ENCODE data around the gene AGAP1. TPM values are rescaled to one million over a fixed set of nuclear protein-coding genes. Genes with fewer than 3 reads are reported as not detected.

AGAP1 gene
- total RNA-seq, 1 donor from 2014 or later = 33.4 TPM

GRCh38 chr2:235621736-235622135 is 127.9 kb downstream of the AGAP1 start:
- TF ChIP-seq CTCF (IDR thresholded peaks at IDR 0.05) = no peak
- no peak overlapping the region for H3K4me3 ChIP-seq
- H3K36me3 ChIP-seq = no peaks in the 10 kb centered on the region
- ATAC-seq (no peak), DNase-seq (no peak)
- H3K9me3 ChIP-seq = no peaks in the 10 kb centered on the region
- no peak overlapping the region for H3K27ac ChIP-seq
- H3K27me3 ChIP-seq = no peaks in the 10 kb centered on the region
- H3K4me1 ChIP-seq = no peaks in the 10 kb centered on the region
- intact Hi-C loops (cut with DNase I) = no loop called here

- Histone ChIP-seq H3K4me3 (no peak overlapping the region), H3K27ac (no peak overlapping the region), H3K36me3 (no peaks in the 10 kb centered on the region), H3K9me3 (no peaks in the 10 kb centered on the region), H3K27me3 (no peaks in the 10 kb centered on the region), H3K4me1 (no peaks in the 10 kb centered on the region)
- ATAC-seq (no peak), DNase-seq (no peak)
- TF ChIP-seq CTCF (IDR thresholded peaks at IDR 0.05) = no peak
- intact Hi-C loops (cut with DNase I) = no loop called here
Measured at GRCh38 chr2:235623111-235623510, 129.3 kb downstream of the AGAP1 start.

- no peaks in the 10 kb centered on the region for H3K9me3 ChIP-seq
- H3K27me3 ChIP-seq = no peaks in the 10 kb centered on the region
- ATAC-seq (no peak), DNase-seq (no peak)
- no peak overlapping the region for H3K27ac ChIP-seq
- intact Hi-C loops (cut with DNase I) = no loop called here
- H3K4me3 ChIP-seq = no peak overlapping the region
- H3K36me3 ChIP-seq = no peaks in the 10 kb centered on the region
- TF ChIP-seq CTCF (IDR thresholded peaks at IDR 0.05) = no peak
- H3K4me1 ChIP-seq = no peaks in the 10 kb centered on the region
Measured at GRCh38 chr2:235623752-235624151, 129.9 kb downstream of the AGAP1 start.

- DNase-seq (no peak), ATAC-seq (no peak)
- H3K9me3 ChIP-seq = no peaks in the 10 kb centered on the region
- intact Hi-C loops (cut with DNase I) = no loop called here
- TF ChIP-seq CTCF (IDR thresholded peaks at IDR 0.05) = no peak
- H3K27me3 ChIP-seq = no peaks in the 10 kb centered on the region
- H3K4me3 ChIP-seq = no peak overlapping the region
- no peaks in the 10 kb centered on the region for H3K36me3 ChIP-seq
- no peaks in the 10 kb centered on the region for H3K4me1 ChIP-seq
- no peak overlapping the region for H3K27ac ChIP-seq
Measured at GRCh38 chr2:235626658-235627057, 132.8 kb downstream of the AGAP1 start.

GRCh38 chr2:235627682-235628081 is 133.8 kb downstream of the AGAP1 start:
- TF ChIP-seq CTCF (IDR thresholded peaks at IDR 0.05) = no peak
- ATAC-seq = no peak
- Histone ChIP-seq H3K9me3 (no peaks in the 10 kb centered on the region), H3K4me3 (no peak overlapping the region), H3K27me3 (no peaks in the 10 kb centered on the region), H3K27ac (no peak overlapping the region), H3K36me3 (no peaks in the 10 kb centered on the region), H3K4me1 (no peaks in the 10 kb centered on the region)
- no peak for DNase-seq
- intact Hi-C loops (cut with DNase I) = no loop called here

- intact Hi-C loops (cut with DNase I) = no loop called here
- DNase-seq = no peak
- no peaks in the 10 kb centered on the region for H3K9me3 ChIP-seq
- no peaks in the 10 kb centered on the region for H3K4me1 ChIP-seq
- H3K36me3 ChIP-seq = no peaks in the 10 kb centered on the region
- ATAC-seq = no peak
- no peak for TF ChIP-seq CTCF (IDR thresholded peaks at IDR 0.05)
- no peak overlapping the region for H3K4me3 ChIP-seq
- H3K27me3 ChIP-seq = no peaks in the 10 kb centered on the region
- no peak overlapping the region for H3K27ac ChIP-seq
Measured at GRCh38 chr2:235630718-235631296, 137.0 kb downstream of the AGAP1 start.
